GM12878 (cell line): ENCODE data around the gene ADAMTSL1. TPM values are rescaled to one million over a fixed set of nuclear protein-coding genes. Genes with fewer than 3 reads are reported as not detected.

Experiments used
- ATAC-seq: fragments of 200-7000 bp; cut with Tn5 transposase; 3 replicates; pipeline ENCODE4 v1.9.1; 2020; ENCODE audit warnings: mild to moderate bottlenecking, moderate library complexity
- BruUV-seq: library from RNA; stranded (reverse); fragments of 400-500 nt; replicated peaks from 2 replicates; lab custom pipeline; 2021; lab: Mats Ljungman, UMichigan
- CTCF ChIA-PET: fragments of 300-600 bp; sonication (Branson Sonifier 250); formaldehyde crosslinking; extraction: SDS; loops from one replicate; lab custom pipeline; 2021; ENCODE audit warnings: inconsistent platforms; lab: Yijun Ruan, JAX
- POLR2A ChIA-PET: fragments of 350-600 bp; formaldehyde crosslinking; extraction: SDS; loops from one replicate; lab custom pipeline; 2021; ENCODE audit warnings: inconsistent platforms; lab: Charles Lee
- RAD21 ChIA-PET: fragments of 300-600 bp; sonication (Branson Sonifier 250); formaldehyde crosslinking; loops from one replicate; lab custom pipeline; 2023; ENCODE audit warnings: antibody characterized with exemption; ENCODE audit not compliant: unreplicated experiment; lab: Charles Lee
- SMC1A ChIA-PET: fragments of 300-600 bp; sonication (Branson Sonifier 250); formaldehyde crosslinking; loops from one replicate; lab custom pipeline; 2023; ENCODE audit not compliant: unreplicated experiment, uncharacterized antibody; lab: Charles Lee
- DNase-seq: peaks from one replicate; pipeline ENCODE4 v3.0.0-alpha.2; 2011; ENCODE audit warnings: low read depth, low spot score
- FAIRE-seq: peaks from 3 replicates; lab custom pipeline; 2011; peaks lifted over from hg19 to GRCh38; lab: Jason Lieb, UNC
- H2AFZ ChIP-seq: 2 replicates; pipeline ENCODE4 v1.6.0; 2011; ENCODE audit warnings: low read depth, low read length, control low read depth; ENCODE audit not compliant: control insufficient read depth
- H3K27ac ChIP-seq: 2 replicates; pipeline ENCODE4 v1.5.1; 2011; ENCODE audit warnings: control low read depth; ENCODE audit not compliant: control insufficient read depth, insufficient read depth
- H3K27me3 ChIP-seq, 2 experiments: replicated peaks in 1 of 2; 2 replicates each; pipeline versions ENCODE4 v1.6.0 to v1.6.1; 2011; ENCODE audit warnings: low read length in 1 of 2; ENCODE audit not compliant: control insufficient read depth in 2 of 2, insufficient read depth in 2 of 2
- H3K36me3 ChIP-seq, 2 experiments: 2 replicates each; pipeline ENCODE4 v1.5.1; 2011; ENCODE audit warnings: low read length in 1 of 2; ENCODE audit not compliant: control insufficient read depth in 2 of 2, insufficient read depth in 2 of 2
- H3K4me1 ChIP-seq: 2 replicates; pipeline ENCODE4 v1.6.1; 2011; ENCODE audit warnings: mild to moderate bottlenecking, low read length, moderate library complexity, mixed read lengths; ENCODE audit not compliant: control insufficient read depth, insufficient read depth
- H3K4me2 ChIP-seq: 2 replicates; pipeline ENCODE4 v1.6.0; 2011; ENCODE audit warnings: control low read depth; ENCODE audit not compliant: control insufficient read depth, insufficient read depth
- H3K4me3 ChIP-seq: fragments of 200-600 bp; sonication (generic); 2 replicates; pipeline ENCODE4 v1.5.1; 2016
- H3K79me2 ChIP-seq: 2 replicates; pipeline ENCODE4 v1.6.0; 2011; ENCODE audit warnings: low read length; ENCODE audit not compliant: control insufficient read depth, insufficient read depth
- H3K9ac ChIP-seq: 2 replicates; pipeline ENCODE4 v1.8.0; 2011; ENCODE audit warnings: low read length, control low read depth, mixed read lengths; ENCODE audit not compliant: control insufficient read depth, insufficient read depth
- H3K9me3 ChIP-seq: replicated peaks from 3 replicates; pipeline ENCODE4 v1.5.1; 2011; ENCODE audit warnings: mild to moderate bottlenecking, low read length; ENCODE audit not compliant: control insufficient read depth, insufficient read depth
- H4K20me1 ChIP-seq: 2 replicates; pipeline ENCODE4 v1.6.0; 2011; ENCODE audit not compliant: control insufficient read depth, insufficient read depth
- ATF7 ChIP-seq: fragments of 450-650 bp; IDR thresholded peaks from 2 replicates; pipeline ENCODE4 v1.6.1; 2016; ENCODE audit warnings: low read depth, mild to moderate bottlenecking
- BACH1 ChIP-seq: fragments of 450-650 bp; IDR thresholded peaks from 2 replicates; pipeline ENCODE4 v1.6.1; 2017; ENCODE audit warnings: mild to moderate bottlenecking, borderline replicate concordance
- EZH2 ChIP-seq: IDR thresholded peaks from 2 replicates; pipeline ENCODE4 v1.6.1; 2012; ENCODE audit warnings: low read depth, mild to moderate bottlenecking, control low read depth, inconsistent platforms, low read length, borderline replicate concordance; ENCODE audit not compliant: control insufficient read depth
- KAT2A ChIP-seq: conservative IDR thresholded peaks from 2 replicates; pipeline ENCODE4 v1.6.1; 2011; ENCODE audit warnings: low read depth, low read length; ENCODE audit not compliant: control insufficient read depth
- KLF5 ChIP-seq: fragments of 450-650 bp; IDR thresholded peaks from 2 replicates; pipeline ENCODE4 v1.6.1; 2014; ENCODE audit warnings: mild to moderate bottlenecking; ENCODE audit not compliant: partially characterized antibody
- MAX ChIP-seq: IDR thresholded peaks from 2 replicates; pipeline ENCODE4 v1.6.1; 2012; ENCODE audit warnings: low read depth, low read length, improper control_type of control experiment
- MEF2A ChIP-seq: IDR thresholded peaks from 2 replicates; pipeline ENCODE4 v1.6.1; 2011; ENCODE audit warnings: low read depth, mild to moderate bottlenecking, low read length, moderate library complexity; ENCODE audit not compliant: insufficient read depth
- POLR2AphosphoS2 ChIP-seq: IDR thresholded peaks from 2 replicates; pipeline ENCODE4 v1.6.1; 2011; ENCODE audit warnings: low read depth, mild to moderate bottlenecking, low read length, improper control_type of control experiment, moderate library complexity
- RAD51 ChIP-seq: fragments of 450-650 bp; IDR thresholded peaks from 2 replicates; pipeline ENCODE4 v1.6.1; 2016; ENCODE audit warnings: moderate library complexity, mild to moderate bottlenecking, inconsistent platforms
- SMAD5 ChIP-seq: IDR thresholded peaks from 2 replicates; pipeline ENCODE4 v1.6.1; 2016; ENCODE audit warnings: antibody characterized with exemption, low read depth
- STAT3 ChIP-seq: IDR thresholded peaks from 2 replicates; pipeline ENCODE4 v1.6.1; 2011; ENCODE audit warnings: low read depth, low read length, improper control_type of control experiment
- SUPT20H ChIP-seq: IDR thresholded peaks from 2 replicates; pipeline ENCODE4 v1.6.1; 2011; ENCODE audit warnings: low read depth, mild to moderate bottlenecking, low read length, moderate library complexity, borderline replicate concordance; ENCODE audit not compliant: control insufficient read depth
- TCF7 ChIP-seq: IDR thresholded peaks from 2 replicates; pipeline ENCODE4 v1.6.1; 2014; ENCODE audit warnings: antibody characterized with exemption, borderline replicate concordance
- YY1 ChIP-seq: IDR thresholded peaks from 2 replicates; pipeline ENCODE4 v1.6.1; 2011; ENCODE audit warnings: low read depth, mild to moderate bottlenecking, low read length
- ZBED1 ChIP-seq: IDR thresholded peaks from 2 replicates; pipeline ENCODE4 v1.6.1; 2016; ENCODE audit warnings: borderline replicate concordance
- ZNF24 ChIP-seq: fragments of 450-650 bp; IDR thresholded peaks from 2 replicates; pipeline ENCODE4 v1.6.1; 2017; ENCODE audit warnings: antibody characterized with exemption, mild to moderate bottlenecking
- WGBS: methylation state at CpG from one replicate; pipeline ENCODE4 v1.1.6; 2016; ENCODE audit warnings: low lambda C conversion rate; ENCODE audit not compliant: insufficient replicate concordance, insufficient coverage; ENCODE audit errors: missing lambda C conversion rate; 5-methylcytosine and 5-hydroxymethylcytosine counted together
- in situ Hi-C: fragments of 300-500 bp; cut with MboI; formaldehyde crosslinking; loops from 9 replicates; pipeline ENCODE4 v1.14.3; 2018; ENCODE audit warnings: mixed read lengths
- intact Hi-C: fragments of 100-400 bp; cut with micrococcal nuclease; formaldehyde crosslinking; loops from one replicate; pipeline ENCODE4 v1.14.2; 2022; ENCODE audit not compliant: unreplicated experiment
- polyA plus RNA-seq, 11 experiments: library from polyadenylated mRNA; depleted of rRNA in 4 of 11; unstranded in 6 of 11; stranded (reverse) in 5 of 11; fragments of >200 nt; fragmentation: Nextera tagmentation in 4 of 11; fragmentation: Illumina TruSeq in 1 of 11; extraction: Ambion mirVana in 4 of 11; extraction: Trizol in 1 of 11; gene quantifications; 1 replicate in 1 of 11; 2 replicates in 10 of 11; pipeline versions ENCODE4 v1.2.1 to v1.2.3, GENCODE V29; 2011 to 2016; ENCODE audit warnings: inconsistent platforms in 2 of 11, missing spikeins in 2 of 11, low read depth in 1 of 11
- total RNA-seq, 4 experiments: library from RNA; depleted of rRNA in 3 of 4; stranded (reverse); fragments of >200 nt in 3 of 4; fragmentation: Illumina TruSeq in 1 of 4; extraction: Trizol in 1 of 4; gene quantifications; 2 replicates each; pipeline versions ENCODE4 v1.2.1 to v1.2.3, GENCODE V29; 2013 to 2021
- TF ChIP-seq, protein P1 (sequence below): fragments of 450-650 bp; IDR thresholded peaks from 2 replicates; pipeline ENCODE4 v1.6.1; 2016; ENCODE audit warnings: mild to moderate bottlenecking
- TF ChIP-seq, protein P2 (sequence below): IDR thresholded peaks from 2 replicates; pipeline ENCODE4 v1.6.1; 2011; ENCODE audit warnings: low read depth, mild to moderate bottlenecking, low read length, moderate library complexity, borderline replicate concordance; ENCODE audit errors: extremely low read depth
- TF ChIP-seq, protein P3 (sequence below): fragments of 450-650 bp; formaldehyde crosslinking; IDR thresholded peaks from 2 replicates; pipeline ENCODE4 v1.5.0; 2022; ENCODE audit warnings: mild to moderate bottlenecking, missing genetic modification characterization

ADAMTSL1 gene
- total and polyA plus RNA-seq, 10 of the 15 experiments (the other 5 are each of a cell fraction or from before 2014, with no cell fraction given), result 0.01 to 0.10 (median 0.07) TPM; not detected in 6

DNA sequence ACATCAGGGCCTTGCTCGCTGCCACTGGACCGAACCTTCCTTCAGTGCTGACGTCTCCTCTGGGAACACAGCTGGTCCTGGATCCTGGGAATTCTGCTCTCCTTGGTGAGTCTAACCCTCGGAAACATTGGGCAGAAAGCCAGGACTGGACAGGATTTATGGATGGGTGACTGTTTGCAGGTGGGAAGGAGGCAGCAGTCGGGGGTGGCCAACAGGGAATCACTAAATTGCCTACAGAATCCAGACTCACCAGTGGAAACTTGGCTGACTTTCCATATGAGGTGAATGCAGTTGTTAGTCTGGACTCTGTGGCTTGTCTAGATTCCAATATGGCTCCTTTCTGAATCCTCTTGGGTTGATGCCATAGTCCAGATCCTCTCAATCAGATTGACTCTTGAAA, 355.9 kb downstream of the ADAMTSL1 start:
- Histone ChIP-seq H3K4me1 (no peaks in the 10 kb centered on the region), H4K20me1 (no peaks in the 10 kb centered on the region), H3K36me3 (no peaks in the 10 kb centered on the region), H3K4me3 (no peak overlapping the region), H3K9me3 (no peaks in the 10 kb centered on the region; the same call in 2 of the 3 replicates), H3K27me3 (no peaks in the 10 kb centered on the region; a peak in 2 of 4 replicates), H3K4me2 (no peak overlapping the region), H3K9ac (no peak overlapping the region), H2AFZ (no peak overlapping the region), H3K79me2 (no peaks in the 10 kb centered on the region), H3K27ac (no peak overlapping the region)
- ATAC-seq (no peak), FAIRE-seq (no peak), DNase-seq (no peak)
- CTCF ChIA-PET, result no interaction called here
- POLR2A ChIA-PET, result interaction anchor here (0.6 kb wide), 1 partner anchor 83 kb away, joined by 3 read pairs; no protein-coding TSS in a partner anchor
- SMC1A ChIA-PET, result interaction anchor here (1.4 kb wide), 1 partner anchor 10 kb away, joined by 3 read pairs; no protein-coding TSS in a partner anchor
- in situ Hi-C loops (no loop called here), intact Hi-C loops (loop anchor here (10.0 kb wide), 2 partner anchors 195 to 575 kb away; no protein-coding TSS in a partner anchor)
- no TSS peak for BruUV-seq
- RAD21 ChIA-PET, result no interaction called here
- WGBS, result 47% methylated on average over 5 of the region's 5 CpGs
- TF ChIP-seq EZH2, result no peak
- TF ChIP-seq, protein P1, sequence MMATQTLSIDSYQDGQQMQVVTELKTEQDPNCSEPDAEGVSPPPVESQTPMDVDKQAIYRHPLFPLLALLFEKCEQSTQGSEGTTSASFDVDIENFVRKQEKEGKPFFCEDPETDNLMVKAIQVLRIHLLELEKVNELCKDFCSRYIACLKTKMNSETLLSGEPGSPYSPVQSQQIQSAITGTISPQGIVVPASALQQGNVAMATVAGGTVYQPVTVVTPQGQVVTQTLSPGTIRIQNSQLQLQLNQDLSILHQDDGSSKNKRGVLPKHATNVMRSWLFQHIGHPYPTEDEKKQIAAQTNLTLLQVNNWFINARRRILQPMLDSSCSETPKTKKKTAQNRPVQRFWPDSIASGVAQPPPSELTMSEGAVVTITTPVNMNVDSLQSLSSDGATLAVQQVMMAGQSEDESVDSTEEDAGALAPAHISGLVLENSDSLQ, result no peak
- TF ChIP-seq ZNF24, result no peak
- TF ChIP-seq MAX, result no peak
- no peak for TF ChIP-seq STAT3
- TF ChIP-seq BACH1, result no peak
- TF ChIP-seq, protein P2, sequence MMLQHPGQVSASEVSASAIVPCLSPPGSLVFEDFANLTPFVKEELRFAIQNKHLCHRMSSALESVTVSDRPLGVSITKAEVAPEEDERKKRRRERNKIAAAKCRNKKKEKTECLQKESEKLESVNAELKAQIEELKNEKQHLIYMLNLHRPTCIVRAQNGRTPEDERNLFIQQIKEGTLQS, result no peak
- no peak for TF ChIP-seq SMAD5
- TF ChIP-seq, protein P3, sequence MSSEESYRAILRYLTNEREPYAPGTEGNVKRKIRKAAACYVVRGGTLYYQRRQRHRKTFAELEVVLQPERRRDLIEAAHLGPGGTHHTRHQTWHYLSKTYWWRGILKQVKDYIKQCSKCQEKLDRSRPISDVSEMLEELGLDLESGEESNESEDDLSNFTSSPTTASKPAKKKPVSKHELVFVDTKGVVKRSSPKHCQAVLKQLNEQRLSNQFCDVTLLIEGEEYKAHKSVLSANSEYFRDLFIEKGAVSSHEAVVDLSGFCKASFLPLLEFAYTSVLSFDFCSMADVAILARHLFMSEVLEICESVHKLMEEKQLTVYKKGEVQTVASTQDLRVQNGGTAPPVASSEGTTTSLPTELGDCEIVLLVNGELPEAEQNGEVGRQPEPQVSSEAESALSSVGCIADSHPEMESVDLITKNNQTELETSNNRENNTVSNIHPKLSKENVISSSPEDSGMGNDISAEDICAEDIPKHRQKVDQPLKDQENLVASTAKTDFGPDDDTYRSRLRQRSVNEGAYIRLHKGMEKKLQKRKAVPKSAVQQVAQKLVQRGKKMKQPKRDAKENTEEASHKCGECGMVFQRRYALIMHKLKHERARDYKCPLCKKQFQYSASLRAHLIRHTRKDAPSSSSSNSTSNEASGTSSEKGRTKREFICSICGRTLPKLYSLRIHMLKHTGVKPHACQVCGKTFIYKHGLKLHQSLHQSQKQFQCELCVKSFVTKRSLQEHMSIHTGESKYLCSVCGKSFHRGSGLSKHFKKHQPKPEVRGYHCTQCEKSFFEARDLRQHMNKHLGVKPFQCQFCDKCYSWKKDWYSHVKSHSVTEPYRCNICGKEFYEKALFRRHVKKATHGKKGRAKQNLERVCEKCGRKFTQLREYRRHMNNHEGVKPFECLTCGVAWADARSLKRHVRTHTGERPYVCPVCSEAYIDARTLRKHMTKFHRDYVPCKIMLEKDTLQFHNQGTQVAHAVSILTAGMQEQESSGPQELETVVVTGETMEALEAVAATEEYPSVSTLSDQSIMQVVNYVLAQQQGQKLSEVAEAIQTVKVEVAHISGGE (CRISPR knock-in tag), result no peak
- TF ChIP-seq TCF7, result no peak
- TF ChIP-seq SUPT20H, result no peak
- TF ChIP-seq MEF2A, result no peak
- no peak for TF ChIP-seq KLF5
- no peak for TF ChIP-seq RAD51
- TF ChIP-seq YY1, result no peak
- TF ChIP-seq ZBED1, result no peak
- no peak for TF ChIP-seq ATF7
- no peak for TF ChIP-seq POLR2AphosphoS2
- TF ChIP-seq KAT2A, result no peak
